GM19328 (cell line): ENCODE measurements around the gene PCDHB12.
"Not testable (repeated sequence)": the region's sequence is repeated elsewhere in the genome, so short reads cannot be mapped to it uniquely, and the experiment has no call there.

Experiments used
- ATAC-seq: cut with Tn5 transposase; IDR thresholded peaks from one replicate; pipeline ENCODE4 v1.9.1; 2021; ENCODE audit warnings: mild to moderate bottlenecking, moderate library complexity; ENCODE audit not compliant: unreplicated experiment

The PCDHB12 gene

GRCh38 chr5:141201646-141202045 lies 6.9 kb upstream of the PCDHB12 start:
- not testable (repeated sequence) for ATAC-seq

GRCh38 chr5:141210281-141210680 lies 1.8 kb downstream of the PCDHB12 start:
- ATAC-seq, result not testable (repeated sequence)

- ATAC-seq, result not testable (repeated sequence)
Observed at GRCh38 chr5:141210849-141211248, 2.3 kb downstream of the PCDHB12 start.

- not testable (repeated sequence) for ATAC-seq
Observed at GRCh38 chr5:141213656-141214339, 5.3 kb downstream of the PCDHB12 start, which contains the start of gene PCDHB13. Gene PCDHB13, plus strand, starts transcription at chr5:141213919. Its CDS starts 205 bp downstream, at chr5:141214124.

GRCh38 chr5:141214583-141214982 lies 6.1 kb downstream of the PCDHB12 start:
- not testable (repeated sequence) for ATAC-seq

- not testable (repeated sequence) for ATAC-seq
Observed at GRCh38 chr5:141215504-141215903, 7.0 kb downstream of the PCDHB12 start.

- ATAC-seq, result not testable (repeated sequence)
Observed at GRCh38 chr5:141216035-141216434, 7.5 kb downstream of the PCDHB12 start.

GRCh38 chr5:141223112-141223783 lies 14.7 kb downstream of the PCDHB12 start, which contains the start of gene PCDHB14:
Gene PCDHB14, plus strand, starts transcription at chr5:141223343. Its CDS starts 163 bp downstream, at chr5:141223506.
- no peak for ATAC-seq

- ATAC-seq, result not testable (repeated sequence)
Observed at GRCh38 chr5:141224844-141225243, 16.3 kb downstream of the PCDHB12 start.

- ATAC-seq, result not testable (repeated sequence)
Observed at GRCh38 chr5:141225421-141225820, 16.9 kb downstream of the PCDHB12 start.

GRCh38 chr5:141234109-141234667 lies 25.7 kb downstream of the PCDHB12 start:
- no peak for ATAC-seq

GRCh38 chr5:141235922-141236321 lies 27.4 kb downstream of the PCDHB12 start:
- not testable (repeated sequence) for ATAC-seq

GRCh38 chr5:141236516-141237313 lies 28.2 kb downstream of the PCDHB12 start:
- no peak for ATAC-seq

GRCh38 chr5:141241496-141241895 lies 33.0 kb downstream of the PCDHB12 start:
- ATAC-seq, result no peak

GRCh38 chr5:141245250-141245717 lies 36.8 kb downstream of the PCDHB12 start, which contains the start of gene PCDHB15:
Gene PCDHB15, plus strand, starts transcription at chr5:141245395. Its CDS starts 184 bp downstream, at chr5:141245579.
- no peak for ATAC-seq

GRCh38 chr5:141246971-141247370 lies 38.5 kb downstream of the PCDHB12 start:
- not testable (repeated sequence) for ATAC-seq

- ATAC-seq, result not testable (repeated sequence)
Observed at GRCh38 chr5:141247434-141247833, 38.9 kb downstream of the PCDHB12 start.

GRCh38 chr5:141250576-141250975 lies 42.1 kb downstream of the PCDHB12 start:
- no peak for ATAC-seq

GRCh38 chr5:141258464-141258863 lies 49.9 kb downstream of the PCDHB12 start:
- ATAC-seq, result no peak

GRCh38 chr5:141258948-141259347 lies 50.4 kb downstream of the PCDHB12 start:
- ATAC-seq, result no peak
